HepG2 (cell line): Measurements from ENCODE around the gene CISD2. TPM values are rescaled to one million over a fixed set of nuclear protein-coding genes. Genes with fewer than 3 reads are reported as not detected.

Experiments used
- ATAD3A ChIP-seq: sonication (generic); formaldehyde crosslinking; IDR thresholded peaks from 2 replicates; pipeline ENCODE4 v1.4.0; 2020; ENCODE audit warnings: missing genetic modification reagents
- CERS6 ChIP-seq: sonication (generic); formaldehyde crosslinking; IDR thresholded peaks from 2 replicates; pipeline ENCODE4 v1.5.0; 2020; ENCODE audit warnings: missing genetic modification reagents
- KLF16 ChIP-seq, 2 experiments: sonication (generic) in 1 of 2; formaldehyde crosslinking in 1 of 2; IDR thresholded peaks; 2 replicates each; pipeline versions ENCODE4 v1.6.1 to v1.8.0; 2016 to 2023; ENCODE audit warnings: missing genetic modification reagents in 2 of 2, missing compliant biosample characterization in 1 of 2
- MED1 ChIP-seq: sonication (generic); formaldehyde crosslinking; IDR thresholded peaks from 2 replicates; pipeline ENCODE4 v1.4.0; 2020; ENCODE audit warnings: missing genetic modification reagents
- MYC ChIP-seq: sonication (generic); formaldehyde crosslinking; IDR thresholded peaks from 2 replicates; pipeline ENCODE4 v1.9.0; 2021; ENCODE audit warnings: missing genetic modification reagents, borderline replicate concordance
- RFX1 ChIP-seq: fragments of 450-650 bp; IDR thresholded peaks from 2 replicates; pipeline ENCODE4 v1.6.1; 2017
- SP4 ChIP-seq: sonication (generic); formaldehyde crosslinking; IDR thresholded peaks from 2 replicates; pipeline ENCODE4 v1.8.1; 2023; ENCODE audit warnings: mild to moderate bottlenecking, missing genetic modification reagents
- TBX2 ChIP-seq: sonication (generic); formaldehyde crosslinking; IDR thresholded peaks from 2 replicates; pipeline ENCODE4 v1.5.0; 2020; ENCODE audit warnings: missing genetic modification reagents, mild to moderate bottlenecking, borderline replicate concordance
- TIGD3 ChIP-seq: sonication (generic); formaldehyde crosslinking; IDR thresholded peaks from 2 replicates; pipeline ENCODE4 v1.5.1; 2020; ENCODE audit warnings: mild to moderate bottlenecking, missing genetic modification reagents, borderline replicate concordance
- ZHX2 ChIP-seq, 2 experiments: sonication (generic) in 1 of 2; formaldehyde crosslinking in 1 of 2; IDR thresholded peaks; 2 replicates each; pipeline versions ENCODE4 v1.6.1 to v1.9.0; 2014 to 2022; ENCODE audit warnings: antibody characterized with exemption in 1 of 2, borderline replicate concordance in 1 of 2, inconsistent platforms in 1 of 2, low read depth in 1 of 2, missing genetic modification reagents in 1 of 2
- ZNF143 ChIP-seq: sonication (generic); formaldehyde crosslinking; IDR thresholded peaks from 2 replicates; pipeline ENCODE4 v1.4.0; 2020; ENCODE audit warnings: missing genetic modification reagents
- ZNF562 ChIP-seq: sonication (generic); formaldehyde crosslinking; IDR thresholded peaks from 2 replicates; pipeline ENCODE4 v1.8.0; 2022; ENCODE audit warnings: missing genetic modification reagents, borderline replicate concordance
- ZNF616 ChIP-seq: sonication (generic); formaldehyde crosslinking; IDR thresholded peaks from 2 replicates; pipeline ENCODE4 v1.5.0; 2020; ENCODE audit warnings: low read depth, mild to moderate bottlenecking, missing genetic modification reagents
- ZSCAN25 ChIP-seq: sonication (generic); formaldehyde crosslinking; IDR thresholded peaks from 2 replicates; pipeline ENCODE4 v1.8.0; 2022; ENCODE audit warnings: mild to moderate bottlenecking, missing genetic modification reagents
- polyA plus RNA-seq, 8 experiments: library from polyadenylated mRNA; depleted of rRNA in 3 of 8; stranded (reverse) in 7 of 8; unstranded in 1 of 8; fragments of >200 nt; fragmentation: Illumina TruSeq in 4 of 8; extraction: Trizol in 4 of 8; gene quantifications; 2 replicates each; pipeline versions ENCODE4 v1.2.1 to v1.2.3, GENCODE V29; 2011 to 2016; ENCODE audit warnings: low read depth in 4 of 8, missing spikeins in 1 of 8, mixed read lengths in 1 of 8; ENCODE audit not compliant: insufficient read depth in 1 of 8
- total RNA-seq, 5 experiments: library from RNA; depleted of rRNA; stranded (reverse); fragments of >200 nt; fragmentation: Illumina TruSeq; extraction: Trizol; gene quantifications; 2 replicates each; pipeline ENCODE4 v1.2.3, GENCODE V29; 2016; ENCODE audit warnings: low read depth in 1 of 5

CISD2 gene
- total and polyA plus RNA-seq, 2 of the 13 experiments (the other 11 are each of a cell fraction or from before 2014, with no cell fraction given) = 24.5 to 37.7 TPM

DNA sequence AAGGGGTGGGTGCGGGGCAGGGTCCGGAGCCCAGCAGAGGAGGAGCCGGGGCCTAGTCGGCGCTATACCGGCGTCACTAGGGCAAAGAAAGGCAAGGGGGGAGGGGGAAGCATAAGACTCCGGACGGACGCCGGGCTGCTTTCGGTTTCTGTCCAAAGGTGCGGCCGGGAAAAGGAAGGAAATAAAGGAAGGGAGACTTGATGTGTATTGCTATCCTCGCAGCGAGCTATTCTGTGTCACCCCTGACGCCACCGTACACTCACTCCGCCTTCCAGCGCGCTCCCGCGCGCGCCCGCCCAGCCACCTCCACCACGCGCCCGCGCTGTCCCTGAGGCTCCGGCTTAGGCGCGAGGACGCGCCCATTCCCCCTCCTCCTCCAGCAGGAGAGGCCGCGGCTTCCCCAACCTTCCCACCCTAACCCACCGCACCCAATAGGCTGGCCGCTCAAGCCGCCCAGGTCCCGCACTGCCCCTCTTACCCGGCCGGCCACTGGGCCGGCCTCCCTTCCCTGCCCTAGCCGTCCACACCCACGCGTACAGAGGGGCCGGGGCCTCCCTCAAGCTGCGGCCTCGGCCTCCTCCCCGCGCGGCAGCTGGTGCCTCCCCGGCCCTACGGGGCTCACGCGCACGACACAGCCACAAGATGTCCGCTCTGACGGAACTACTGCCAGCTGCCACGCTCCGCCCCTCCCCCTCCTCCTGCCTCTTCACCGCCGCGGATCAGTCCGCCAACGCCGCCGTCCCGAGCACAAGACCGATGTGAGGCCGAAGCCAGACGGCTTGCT, 41.7 kb upstream of the CISD2 start, which contains the start of gene UBE2D3 (continued):
- peak; percentile 34; the same call in 1 of the 2 replicates for TF ChIP-seq TBX2 (CRISPR knock-in tag)
- TF ChIP-seq ZNF562 = peak; percentile 85; the same call in 1 of the 2 replicates
- no peak for TF ChIP-seq RFX1
- TF ChIP-seq ATAD3A = no peak
- peak; percentile 87 for TF ChIP-seq ZHX2 (IDR thresholded peaks at IDR 0.05; ENCODE audit: low read depth)
- TF ChIP-seq ZHX2 (CRISPR knock-in tag; IDR thresholded peaks at IDR 0.05; ENCODE audit: borderline replicate concordance) = no peak
- peak; percentile 51 for TF ChIP-seq SP4 (CRISPR knock-in tag)
- peak; percentile 97 for TF ChIP-seq MYC (CRISPR knock-in tag)
- TF ChIP-seq MED1 (CRISPR knock-in tag) = peak; percentile 79; the same call in 1 of the 2 replicates
- peak; percentile 58; the same call in 1 of the 2 replicates for TF ChIP-seq TIGD3
- TF ChIP-seq ZNF143 = peak; percentile 42; the same call in 1 of the 2 replicates
- TF ChIP-seq ZSCAN25 = no peak
- no peak for TF ChIP-seq CERS6 (CRISPR knock-in tag)
- TF ChIP-seq ZNF616 = peak; percentile 75; the same call in 1 of the 2 replicates
- peak in 1 of 2 experiments; percentile 56; a peak in 2 of 4 replicates for TF ChIP-seq KLF16 (CRISPR knock-in tag; IDR thresholded peaks at IDR 0.05)
